ENCODE data around the gene CAND2. TPM values are rescaled to one million over a fixed set of nuclear protein-coding genes. Genes with fewer than 3 reads are reported as not detected.
A peak's percentile ranks its signal among the peaks of the same experiment; 100 is the strongest.

Gene CAND2
- polyA plus RNA-seq, 1 donor from 2014 or later: 17.3 TPM

DNA sequence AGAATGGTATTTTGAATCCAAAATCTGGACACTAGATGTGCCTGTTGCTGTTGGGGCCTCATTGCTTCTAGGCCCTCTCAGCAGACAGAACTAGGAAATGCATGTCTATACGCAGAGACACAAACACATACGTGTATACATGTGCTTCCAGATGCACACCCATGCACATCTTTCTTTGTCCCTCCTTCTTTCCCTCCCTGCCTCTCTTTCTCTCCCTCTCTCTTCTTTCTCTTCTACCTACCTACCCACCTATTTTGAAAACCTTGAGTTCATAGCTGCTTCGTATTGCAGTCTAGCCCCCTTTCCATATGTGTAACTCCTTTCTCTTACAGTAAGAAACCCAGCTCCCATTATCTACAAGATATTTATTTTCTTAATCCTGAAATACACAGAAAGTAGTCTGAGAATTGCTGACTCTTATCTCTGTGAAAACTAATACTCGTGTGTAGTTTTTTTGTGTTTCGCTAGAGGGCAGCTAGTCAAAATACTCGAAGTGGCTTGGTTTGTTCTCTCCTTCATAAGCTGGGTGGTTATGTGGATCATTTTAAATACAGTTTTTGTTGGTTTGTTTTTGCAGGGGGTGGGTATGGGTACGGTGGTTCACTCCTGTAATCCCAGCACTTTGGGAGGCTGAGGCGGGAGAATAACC, 26.4 kb downstream of the CAND2 start:
- Histone ChIP-seq H3K36me3 (ENCODE audit: insufficient read depth, low read length) (no peaks in the 10 kb centered on the region), H3F3A (ENCODE audit: insufficient read depth, low read length, poor library complexity, severe bottlenecking) (no peaks in the 10 kb centered on the region), H3K27ac (ENCODE audit: low read length) (no peak overlapping the region), H3K9me2 (ENCODE audit: insufficient read depth, low read length) (no peaks in the 10 kb centered on the region), H4K20me1 (ENCODE audit: insufficient read depth) (no peaks in the 10 kb centered on the region), H3K9me3 (ENCODE audit: low read length) (no peaks in the 10 kb centered on the region), H3K27me3 (ENCODE audit: insufficient read depth, low read depth, low read length) (no peaks in the 10 kb centered on the region), H2AFZ (ENCODE audit: low read depth, low read length) (no peak overlapping the region), H3K4me3 (ENCODE audit: low read length) (no peak overlapping the region), H3K4me2 (ENCODE audit: low read length) (no peak overlapping the region), H3K9ac (ENCODE audit: low read length) (no peak overlapping the region), H3K79me2 (replicated peaks; ENCODE audit: insufficient read depth, low read length) (no peaks in the 10 kb centered on the region)
- TF ChIP-seq RAD21 (conservative IDR thresholded peaks at IDR 0.05) (no peak), CTCF (IDR thresholded peaks at IDR 0.05; ENCODE audit: poor library complexity, severe bottlenecking) (peak; percentile 27), SMC3 (conservative IDR thresholded peaks at IDR 0.05; ENCODE audit: poor library complexity) (no peak)

- H3K36me3 ChIP-seq (ENCODE audit: insufficient read depth, low read length): no peaks in the 10 kb centered on the region
- no peaks in the 10 kb centered on the region for H3K27me3 ChIP-seq (ENCODE audit: insufficient read depth, low read depth, low read length)
- H3K4me3 ChIP-seq (ENCODE audit: low read length): no peak overlapping the region
- H3K9me3 ChIP-seq (ENCODE audit: low read length): no peaks in the 10 kb centered on the region
- TF ChIP-seq REST (IDR thresholded peaks at IDR 0.05; ENCODE audit: borderline replicate concordance) (no peak), POLR2AphosphoS5 (IDR thresholded peaks at IDR 0.05) (no peak), RAD21 (conservative IDR thresholded peaks at IDR 0.05) (no peak), EP300 (conservative IDR thresholded peaks at IDR 0.05; ENCODE audit: poor library complexity, severe bottlenecking) (no peak), CTCF (IDR thresholded peaks at IDR 0.05; ENCODE audit: poor library complexity, severe bottlenecking) (no peak), MXI1 (conservative IDR thresholded peaks at IDR 0.05; ENCODE audit: poor library complexity, severe bottlenecking) (no peak), TAF1 (IDR thresholded peaks at IDR 0.05; ENCODE audit: low read depth) (no peak), EZH2 (IDR thresholded peaks at IDR 0.05; ENCODE audit: borderline replicate concordance, insufficient read depth, low read length, poor library complexity, severe bottlenecking) (no peak), SMC3 (conservative IDR thresholded peaks at IDR 0.05; ENCODE audit: poor library complexity) (no peak)
- no peak overlapping the region for H3K4me2 ChIP-seq (ENCODE audit: low read length)
- no peaks in the 10 kb centered on the region for H3K9me2 ChIP-seq (ENCODE audit: insufficient read depth, low read length)
- no peaks in the 10 kb centered on the region for H3F3A ChIP-seq (ENCODE audit: insufficient read depth, low read length, poor library complexity, severe bottlenecking)
- no peaks in the 10 kb centered on the region for H4K20me1 ChIP-seq (ENCODE audit: insufficient read depth)
- H2AFZ ChIP-seq (ENCODE audit: low read depth, low read length): no peak overlapping the region
- H3K27ac ChIP-seq (ENCODE audit: low read length): no peak overlapping the region
- H3K9ac ChIP-seq (ENCODE audit: low read length): no peak overlapping the region
- H3K79me2 ChIP-seq (replicated peaks; ENCODE audit: insufficient read depth, low read length): no peaks in the 10 kb centered on the region
Measured at GRCh38 chr3:12824299-12824698, 27.8 kb downstream of the CAND2 start.

All from neural cell (in vitro differentiated cells).